ENCODE results near the gene CDR2. TPM values are rescaled to one million over a fixed set of nuclear protein-coding genes. Genes with fewer than 3 reads are reported as not detected.
"Not testable (repeated sequence)": the region's sequence is repeated elsewhere in the genome, so short reads cannot be mapped to it uniquely, and the experiment has no call there.

Gene CDR2
- total RNA-seq, 1 donor from 2014 or later, result 18.9 TPM

GRCh38 chr16:22355487-22355908, 18.9 kb downstream of the CDR2 start:
- no peaks in the 10 kb centered on the region for H3K9me3 Mint-ChIP-seq
- H3K4me1 Mint-ChIP-seq (ENCODE audit: unreplicated experiment), result peaks cover 10% of the 10 kb centered on the region
- H3K27ac Mint-ChIP-seq, result no peak overlapping the region
- peaks cover 13% of the 10 kb centered on the region for H3K36me3 Mint-ChIP-seq
- no peak for DNase-seq (ENCODE audit: extremely low spot score, unreplicated experiment)
- H3K27me3 Mint-ChIP-seq, result no peaks in the 10 kb centered on the region
- no peak for TF ChIP-seq CTCF (conservative IDR thresholded peaks at IDR 0.05)
- H3K4me3 Mint-ChIP-seq, result no peak overlapping the region

- peaks cover 10% of the 10 kb centered on the region for H3K4me1 Mint-ChIP-seq (ENCODE audit: unreplicated experiment)
- no peak overlapping the region for H3K4me3 Mint-ChIP-seq
- DNase-seq (ENCODE audit: extremely low spot score, unreplicated experiment), result no peak
- no peaks in the 10 kb centered on the region for H3K9me3 Mint-ChIP-seq
- peak overlapping the region; percentile 82 for H3K27ac Mint-ChIP-seq
- no peaks in the 10 kb centered on the region for H3K27me3 Mint-ChIP-seq
- peaks cover 14% of the 10 kb centered on the region for H3K36me3 Mint-ChIP-seq
- TF ChIP-seq CTCF (conservative IDR thresholded peaks at IDR 0.05), result no peak
Observed at GRCh38 chr16:22353933-22354541, 20.4 kb downstream of the CDR2 start.

GRCh38 chr16:22353191-22353919, 21.1 kb downstream of the CDR2 start:
- Mint-ChIP-seq H3K27me3 (no peaks in the 10 kb centered on the region), H3K4me3 (no peak overlapping the region), H3K4me1 (ENCODE audit: unreplicated experiment) (peaks cover 10% of the 10 kb centered on the region), H3K27ac (peak overlapping the region; percentile 82), H3K36me3 (peaks cover 19% of the 10 kb centered on the region), H3K9me3 (no peaks in the 10 kb centered on the region)
- DNase-seq (ENCODE audit: extremely low spot score, unreplicated experiment), result no peak
- no peak for TF ChIP-seq CTCF (conservative IDR thresholded peaks at IDR 0.05)

GRCh38 chr16:22352723-22353122, 21.7 kb downstream of the CDR2 start:
- H3K4me3 Mint-ChIP-seq, result no peak overlapping the region
- H3K36me3 Mint-ChIP-seq, result peaks cover 15% of the 10 kb centered on the region
- no peaks in the 10 kb centered on the region for H3K9me3 Mint-ChIP-seq
- TF ChIP-seq CTCF (conservative IDR thresholded peaks at IDR 0.05), result no peak
- DNase-seq (ENCODE audit: extremely low spot score, unreplicated experiment), result no peak
- H3K27me3 Mint-ChIP-seq, result no peaks in the 10 kb centered on the region
- peaks cover 10% of the 10 kb centered on the region for H3K4me1 Mint-ChIP-seq (ENCODE audit: unreplicated experiment)
- no peak overlapping the region for H3K27ac Mint-ChIP-seq

GRCh38 chr16:22352140-22352539, 22.3 kb downstream of the CDR2 start:
- peaks cover 21% of the 10 kb centered on the region for H3K36me3 Mint-ChIP-seq
- peaks cover 10% of the 10 kb centered on the region for H3K4me1 Mint-ChIP-seq (ENCODE audit: unreplicated experiment)
- no peaks in the 10 kb centered on the region for H3K9me3 Mint-ChIP-seq
- no peak overlapping the region for H3K4me3 Mint-ChIP-seq
- H3K27ac Mint-ChIP-seq, result no peak overlapping the region
- no peak for DNase-seq (ENCODE audit: extremely low spot score, unreplicated experiment)
- no peak for TF ChIP-seq CTCF (conservative IDR thresholded peaks at IDR 0.05)
- no peaks in the 10 kb centered on the region for H3K27me3 Mint-ChIP-seq

GRCh38 chr16:22351017-22351416, 23.4 kb downstream of the CDR2 start:
- DNase-seq (ENCODE audit: extremely low spot score, unreplicated experiment); H3K27me3 Mint-ChIP-seq: not testable (repeated sequence)

More at GRCh38 chr16:22351017-22351416, 23.4 kb downstream of the CDR2 start:
- not testable (repeated sequence) for H3K4me1 Mint-ChIP-seq (ENCODE audit: unreplicated experiment); H3K27ac Mint-ChIP-seq; H3K9me3 Mint-ChIP-seq; H3K4me3 Mint-ChIP-seq
- peaks cover 27% of the 10 kb centered on the region for H3K36me3 Mint-ChIP-seq
